Stimulated activated CD8-positive, alpha-beta memory T cell treated with anti-CD3 and anti-CD28 coated beads, Interleukin-12 subunit alpha, Interleukin-12 subunit beta, amount 100 ng/mL, for 24 hours (primary cell): ENCODE data around the gene SMNDC1.
"Not testable (repeated sequence)": the region's sequence is repeated elsewhere in the genome, so short reads cannot be mapped to it uniquely, and the experiment has no call there.

ENCODE experiments used
- DNase-seq: peaks from one replicate; pipeline ENCODE4 v3.0.0-alpha.2; 2020; ENCODE audit errors: extremely low read depth

Gene SMNDC1

DNA sequence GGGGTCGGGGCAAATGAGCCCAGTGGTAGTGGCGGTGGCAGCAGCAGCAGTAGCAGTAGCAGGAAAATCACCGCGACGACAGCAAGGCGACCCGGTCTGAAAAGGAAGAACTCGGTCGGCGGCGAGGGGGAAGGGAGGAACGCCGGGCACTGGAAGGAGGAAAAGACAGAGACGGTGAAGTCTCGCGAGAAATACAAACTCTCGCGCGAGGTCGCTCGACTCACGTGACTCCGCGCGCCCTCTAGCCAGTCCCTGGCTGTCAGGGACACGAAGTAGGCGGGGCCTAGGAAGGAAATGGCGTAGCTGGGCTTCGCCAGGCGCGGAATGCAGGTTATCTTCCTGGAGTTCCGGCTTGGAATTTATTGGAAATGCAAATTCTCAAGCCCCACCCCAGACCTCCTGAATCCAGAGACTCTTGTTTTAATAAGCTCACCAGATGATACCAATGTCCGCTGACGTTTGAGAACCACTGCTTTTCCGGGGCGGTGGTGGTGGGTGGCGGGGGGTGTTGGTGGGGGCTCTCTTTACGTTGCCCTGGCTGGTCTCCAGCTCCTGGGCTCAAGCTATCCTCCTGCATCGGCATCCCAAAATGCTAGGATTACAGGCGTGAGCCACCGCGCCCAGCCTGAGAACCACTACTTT is at the start of gene SMNDC1:
Gene SMNDC1, minus strand, starts transcription at position 141 of the 642 bp plus-strand sequence. CDS start 1,333 bp downstream, outside the sequence.
- DNase-seq = peak; percentile 82

DNA sequence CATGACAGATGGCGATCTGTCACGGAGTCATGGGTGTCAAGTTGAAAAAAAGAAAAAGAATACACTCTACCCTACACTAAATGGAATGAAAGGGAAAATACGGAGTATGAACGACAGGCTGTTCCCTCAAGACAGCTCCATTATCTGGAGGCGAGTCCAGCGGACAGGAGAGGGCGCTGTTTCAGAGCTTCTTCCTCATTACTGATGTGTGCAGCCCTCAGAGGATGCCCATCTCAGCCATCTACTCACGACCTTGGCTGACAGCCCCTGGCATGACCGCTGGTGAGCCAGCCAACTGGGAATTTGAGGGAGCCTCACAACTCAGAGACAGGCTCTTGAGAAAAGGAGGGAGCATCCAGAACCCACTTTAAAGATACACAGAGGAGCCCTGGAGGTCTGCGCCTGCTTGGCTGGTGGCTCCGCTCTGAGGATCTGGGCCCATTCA is 49.6 kb upstream of the SMNDC1 start:
- DNase-seq = peak; percentile 51

DNA sequence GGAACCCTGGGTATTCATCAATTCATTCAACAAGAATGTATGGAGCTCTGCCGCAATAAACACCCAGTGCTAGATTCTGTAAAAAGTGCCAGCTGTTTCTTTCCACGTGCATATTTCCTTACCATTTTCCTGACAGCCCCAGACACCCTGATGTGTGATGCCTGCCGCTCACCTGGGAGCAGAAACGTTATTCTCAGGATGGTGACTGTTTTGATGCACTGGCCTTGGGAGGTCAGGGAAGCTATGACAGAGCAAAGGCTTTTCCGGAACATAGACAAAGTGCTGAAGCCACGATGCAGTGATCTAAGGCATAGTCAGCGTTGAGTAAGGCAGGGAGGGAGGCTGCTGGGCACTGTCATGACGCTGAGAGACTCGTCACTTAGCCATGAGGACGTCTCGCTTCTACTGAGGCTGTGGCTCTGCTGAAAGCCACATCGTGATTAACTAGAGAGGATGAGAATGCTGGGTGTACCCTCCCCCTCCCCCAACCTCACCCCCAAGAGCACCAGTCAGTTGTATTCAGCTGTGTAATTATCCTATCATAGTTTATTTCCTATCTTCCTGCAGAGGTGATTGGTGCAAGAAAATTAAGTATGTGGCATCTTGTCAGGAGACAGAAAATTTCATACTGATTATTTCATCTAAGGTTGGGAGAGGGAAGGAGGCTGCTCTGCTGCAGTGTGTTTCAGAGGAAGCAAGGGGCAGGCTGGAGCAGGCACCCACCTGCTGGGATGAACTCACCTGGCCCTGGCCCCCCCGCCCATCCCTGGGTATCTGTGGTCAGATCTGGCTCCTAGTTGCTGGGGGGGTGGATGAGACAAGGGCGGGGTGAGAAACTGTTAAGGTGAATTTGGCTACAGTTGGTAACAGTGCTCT is 48.8 kb upstream of the SMNDC1 start:
- DNase-seq = peak; percentile 42

DNA sequence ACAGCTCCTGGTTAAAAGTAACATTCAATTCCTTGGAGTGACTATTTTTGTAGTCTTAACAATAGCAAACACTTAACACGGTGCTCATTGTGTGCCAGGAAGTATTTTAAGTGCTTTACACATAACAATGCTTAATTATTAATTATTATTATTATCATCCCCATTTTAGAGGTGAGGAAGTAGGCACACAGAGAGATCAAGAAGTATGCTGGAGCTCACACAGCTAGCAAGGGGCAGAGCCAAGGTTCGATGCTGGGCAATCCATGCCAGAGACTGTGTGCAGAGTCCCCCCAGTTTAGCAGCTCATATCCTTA is 48.2 kb upstream of the SMNDC1 start:
- no peak for DNase-seq

DNA sequence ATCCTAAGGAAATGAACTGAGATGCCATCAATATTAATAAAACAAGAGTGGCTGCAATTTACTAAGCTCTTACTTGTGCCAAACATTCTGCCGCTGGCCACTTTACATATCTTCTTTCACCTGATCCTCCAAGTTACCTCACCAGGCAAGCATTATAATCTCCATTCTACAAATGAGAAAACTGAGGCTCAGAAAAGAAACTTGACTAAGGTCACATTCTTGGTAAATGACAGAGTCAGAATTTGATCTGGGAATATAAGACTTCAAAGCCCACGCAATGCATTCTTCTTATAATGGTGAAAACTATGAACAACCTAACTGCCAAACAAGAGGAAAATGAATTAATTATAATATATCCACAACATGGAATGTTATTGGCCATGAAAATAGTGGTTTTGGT is 46.1 kb upstream of the SMNDC1 start:
- DNase-seq = no peak

DNA sequence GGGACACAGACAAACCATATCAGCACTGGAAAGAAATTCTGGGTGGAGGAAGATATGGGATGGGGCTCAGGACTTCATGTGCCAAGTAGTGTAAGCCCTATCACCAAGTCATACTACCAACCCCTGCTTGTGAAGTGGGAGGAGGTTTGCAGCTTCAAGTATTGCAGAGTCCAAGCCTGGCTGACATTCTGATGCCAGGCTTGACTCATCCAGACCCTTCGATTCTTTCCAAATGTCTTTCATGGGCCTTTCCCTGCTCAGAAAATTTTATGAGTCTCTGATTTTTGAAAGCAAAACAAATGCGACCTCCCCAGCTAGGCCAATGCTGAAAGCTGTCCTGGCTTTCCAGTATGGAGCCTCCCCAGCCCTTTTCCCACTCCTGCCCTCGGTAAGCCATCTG is 45.1 kb upstream of the SMNDC1 start:
- no peak for DNase-seq

DNA sequence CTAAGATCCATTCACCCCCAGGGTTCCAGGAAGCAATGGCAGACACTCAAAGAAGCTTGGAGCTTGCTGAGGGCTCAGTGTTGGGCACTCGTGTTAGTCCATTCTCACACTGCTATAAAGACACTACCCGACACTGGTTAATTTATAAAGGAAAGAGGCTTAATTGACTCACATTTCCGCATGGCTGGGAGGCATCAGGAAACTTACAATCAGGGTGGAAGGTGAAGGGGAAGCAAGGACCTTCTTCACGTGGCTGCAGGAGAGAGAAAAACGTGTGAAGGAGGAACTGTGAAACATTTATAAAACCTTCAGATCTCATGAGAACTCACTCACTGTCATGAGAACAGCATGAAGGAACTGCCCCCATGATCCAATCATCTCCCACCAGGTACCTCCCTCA is 44.7 kb upstream of the SMNDC1 start:
- no peak for DNase-seq

DNA sequence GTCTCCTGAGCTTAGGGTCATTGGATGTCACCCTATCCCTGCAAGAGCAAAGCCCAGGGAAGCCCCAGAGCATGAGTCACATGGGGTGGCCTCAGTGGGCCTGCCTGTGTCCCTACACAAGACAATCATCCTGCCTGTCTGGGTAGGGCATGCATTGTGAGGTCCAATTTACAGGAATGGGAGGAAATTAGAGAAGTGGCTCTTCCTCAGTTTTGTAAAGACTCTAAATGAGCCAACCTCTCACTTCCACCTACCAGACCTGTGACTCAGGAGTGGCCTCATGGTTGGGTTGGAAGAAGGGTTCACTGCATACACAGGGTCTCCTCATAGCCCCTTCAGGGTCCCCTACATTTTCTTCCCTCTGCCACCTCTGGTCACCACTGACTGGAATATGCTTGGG is 43.6 kb upstream of the SMNDC1 start:
- no peak for DNase-seq

DNA sequence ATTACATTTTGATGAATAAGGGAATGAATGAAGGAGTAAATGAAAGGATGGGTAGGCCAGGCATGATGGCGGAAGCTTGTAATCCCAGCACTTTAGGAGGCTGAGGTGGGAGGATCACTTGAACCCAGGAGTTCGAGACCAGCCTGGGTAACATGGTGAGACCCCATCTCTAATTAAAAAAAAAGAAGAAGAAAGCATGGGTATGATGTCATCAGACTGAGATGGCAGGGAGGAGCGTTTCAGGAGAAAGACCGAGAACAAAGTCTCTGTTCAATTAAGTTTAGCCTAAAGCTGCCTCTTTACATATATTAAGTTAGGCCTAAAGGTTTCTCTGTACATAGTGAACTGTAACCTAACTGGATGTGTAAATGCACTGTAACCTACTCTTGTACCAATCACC is 42.2 kb upstream of the SMNDC1 start:
- no peak for DNase-seq

DNA sequence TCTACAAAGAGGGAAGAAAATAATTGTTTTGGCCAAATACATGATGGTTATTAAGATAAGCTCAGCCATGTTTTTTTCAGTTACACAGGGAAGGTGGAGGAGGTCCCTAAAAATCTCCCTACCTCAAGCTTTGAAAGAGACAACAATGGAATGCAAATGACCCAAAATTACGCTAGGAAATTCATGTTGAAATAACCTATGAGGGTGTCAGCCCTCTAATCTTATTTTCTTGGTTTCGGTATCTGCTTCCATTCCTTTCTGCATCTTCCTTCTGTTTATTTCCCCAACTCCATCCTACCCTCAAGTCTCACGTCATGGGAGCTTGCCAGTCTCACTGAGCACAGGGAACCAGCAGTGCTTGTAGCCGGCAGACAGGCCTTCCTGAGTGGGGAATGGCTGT is 40.6 kb upstream of the SMNDC1 start:
- DNase-seq = no peak

DNA sequence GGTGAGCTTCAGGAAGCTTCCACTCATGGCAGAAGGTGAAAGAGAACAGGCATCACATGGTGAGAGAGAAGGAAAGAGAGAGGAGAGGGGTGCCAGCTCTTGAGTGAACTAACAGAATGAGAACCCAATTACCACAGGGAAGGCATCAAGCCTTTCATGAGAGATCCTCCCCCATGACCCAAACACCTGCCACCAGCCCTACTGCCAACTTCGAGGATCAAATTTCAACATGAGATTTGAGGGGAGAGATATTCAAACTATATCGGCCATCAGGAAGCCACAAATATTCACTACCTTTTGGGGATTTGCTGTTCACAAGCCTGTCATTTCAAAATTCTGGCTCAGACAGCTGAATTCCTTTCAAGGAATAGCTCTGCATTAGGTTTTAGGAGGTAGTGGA is 39.9 kb upstream of the SMNDC1 start:
- DNase-seq = no peak

DNA sequence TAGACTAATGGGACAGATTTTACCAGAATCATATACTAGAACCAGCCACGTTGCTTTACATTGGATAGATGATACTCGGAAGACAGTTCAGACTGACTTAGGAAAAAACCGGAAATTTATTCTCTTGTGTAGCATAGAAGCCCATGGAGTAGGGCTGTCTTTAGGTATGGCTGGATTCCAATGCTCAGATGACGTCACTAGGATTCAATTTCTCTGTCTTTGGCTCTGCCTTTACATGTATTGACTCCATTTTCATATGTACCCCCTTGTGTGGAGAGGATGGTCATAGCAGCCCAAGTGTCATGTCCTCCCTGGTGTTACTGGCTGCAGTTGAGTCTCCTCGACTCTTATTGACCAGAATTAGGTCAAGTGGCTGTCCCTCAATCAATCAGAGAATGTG is 39.2 kb upstream of the SMNDC1 start:
- DNase-seq = no peak

DNA sequence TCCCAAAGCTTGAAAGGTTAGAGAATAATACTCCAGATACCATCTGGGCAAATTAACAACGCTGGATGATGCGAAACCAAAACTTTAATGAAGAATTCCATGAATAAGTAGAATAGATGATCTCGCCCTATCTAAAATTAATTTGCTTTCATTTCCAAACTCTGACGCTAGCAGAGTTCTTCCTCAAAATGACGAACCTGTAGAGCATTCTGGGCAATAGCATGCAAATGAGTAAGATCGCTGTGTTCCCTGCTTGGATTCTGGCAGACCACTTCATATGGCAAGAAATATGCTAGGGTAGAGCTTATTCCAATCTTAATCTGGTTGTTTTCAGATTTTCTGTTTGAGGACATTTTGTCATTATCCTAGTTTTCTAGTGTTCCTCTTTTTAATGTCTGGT is 36.1 kb upstream of the SMNDC1 start:
- DNase-seq = no peak

DNA sequence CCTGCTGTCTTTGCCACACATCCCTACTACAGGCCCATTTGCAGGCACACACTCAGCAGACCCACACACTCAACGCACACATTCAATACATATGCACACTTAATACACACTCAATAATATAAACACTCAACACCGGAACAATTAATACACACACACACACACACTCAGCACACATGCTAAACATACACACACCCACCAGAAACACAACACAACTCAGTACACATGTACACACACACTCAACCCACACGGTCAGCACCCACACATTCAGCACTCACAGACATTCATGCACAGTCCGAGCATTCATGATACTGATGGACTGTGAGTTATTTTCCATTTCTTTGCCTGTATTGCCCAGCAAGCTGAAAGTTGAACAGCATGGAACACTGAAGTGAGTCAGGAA is 35.4 kb upstream of the SMNDC1 start:
- no peak for DNase-seq

DNA sequence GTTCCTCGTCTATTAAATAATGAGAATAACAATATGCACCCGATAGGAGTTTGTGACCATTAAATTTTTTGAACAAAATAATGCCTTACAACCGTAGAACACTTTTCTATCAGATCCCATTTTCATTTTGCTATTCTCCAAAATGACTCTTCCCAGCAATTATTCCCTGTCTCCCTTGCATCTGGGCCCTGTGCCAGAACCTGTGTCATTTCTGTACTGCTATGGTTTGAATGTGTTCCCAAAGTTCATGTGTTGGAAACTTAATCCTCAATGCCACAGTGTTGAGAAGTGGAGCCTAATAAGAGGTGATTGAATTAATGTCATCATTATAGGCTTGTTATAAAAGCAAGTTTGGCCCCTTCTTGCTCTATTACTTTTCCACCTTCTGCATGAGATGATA is 33.2 kb upstream of the SMNDC1 start:
- no peak for DNase-seq

DNA sequence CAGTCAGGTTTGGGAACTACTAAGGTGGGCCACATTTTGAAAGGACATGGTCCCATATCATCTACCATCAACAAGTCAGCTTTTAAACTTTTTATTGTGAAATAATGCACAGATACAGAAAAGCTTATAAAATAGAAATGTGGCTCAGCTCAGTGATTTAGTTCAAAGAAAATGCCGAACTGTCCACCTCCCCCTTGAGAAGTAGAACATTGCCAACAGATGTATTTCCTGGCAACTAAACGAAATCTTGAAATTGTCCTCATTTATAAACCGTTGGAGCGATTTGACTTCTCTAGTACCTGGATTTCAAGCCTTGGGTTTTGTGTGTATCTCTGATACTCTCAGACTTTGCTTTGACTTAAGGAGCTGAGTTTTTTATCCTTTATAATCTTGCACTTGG is 32.7 kb upstream of the SMNDC1 start:
- no peak for DNase-seq

DNA sequence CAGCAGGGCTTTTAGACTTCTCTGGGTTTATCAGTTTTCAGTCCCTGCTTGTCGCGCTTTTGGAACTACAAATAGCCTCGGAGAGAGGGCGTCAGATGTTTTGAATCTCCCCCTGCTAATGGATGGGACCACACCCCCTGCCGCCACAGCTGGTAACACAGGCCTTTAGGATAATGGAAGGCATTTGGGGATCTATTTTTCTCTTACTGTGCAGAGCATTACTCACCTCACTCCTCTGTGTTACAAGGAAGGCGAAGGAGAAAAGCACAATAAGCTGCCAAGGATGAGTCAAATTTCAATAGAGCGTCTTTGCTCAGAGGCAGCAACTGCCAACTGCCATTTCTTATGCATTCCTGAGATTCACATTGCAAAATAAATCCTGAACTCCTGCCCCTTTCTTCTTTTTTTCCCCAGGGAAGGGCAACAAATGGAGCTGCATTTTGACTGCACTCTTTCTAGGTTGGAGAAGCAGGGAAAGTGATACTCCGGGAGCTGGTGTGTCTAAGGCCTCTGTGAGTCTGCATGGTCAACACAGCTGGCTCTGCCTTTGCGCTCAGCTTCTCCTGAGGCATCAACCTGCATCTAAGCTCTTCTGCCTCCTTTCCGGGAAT is 31.5 kb upstream of the SMNDC1 start:
- DNase-seq = no peak

DNA sequence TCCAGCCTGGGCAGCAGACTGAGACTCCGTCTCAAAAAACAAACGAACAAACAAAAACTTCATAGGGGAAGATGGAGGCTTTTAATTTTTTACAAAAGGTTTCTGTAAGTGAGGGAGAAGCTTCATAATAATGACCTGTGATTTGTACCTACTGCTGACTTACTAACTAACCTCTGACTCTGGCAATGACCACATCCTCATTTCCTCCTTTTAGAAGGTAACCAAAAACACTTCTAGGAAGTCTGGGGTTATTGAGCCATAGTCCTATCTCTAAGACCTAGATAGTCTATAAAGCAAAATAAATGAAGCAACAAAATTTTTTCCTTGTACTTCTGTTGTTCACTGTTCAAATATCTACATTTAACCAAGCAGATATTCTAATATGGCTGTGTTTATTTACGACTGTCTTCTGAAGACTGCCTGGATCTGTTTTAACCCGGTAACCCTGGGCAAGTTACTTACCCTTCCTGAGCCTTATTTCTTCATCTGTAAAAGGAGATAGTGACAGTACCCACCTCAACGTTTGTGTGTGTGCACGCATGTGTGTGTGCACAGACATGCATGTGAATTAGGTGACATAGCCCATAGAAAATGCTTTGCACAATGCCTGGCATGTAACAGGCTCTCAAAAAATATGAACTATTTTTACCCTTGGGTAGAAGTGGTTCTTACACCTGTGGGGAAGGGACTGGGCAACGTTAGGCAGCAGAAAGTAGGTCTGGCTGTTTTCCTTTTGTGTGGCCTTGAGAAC is 30.8 kb upstream of the SMNDC1 start:
- no peak for DNase-seq

DNA sequence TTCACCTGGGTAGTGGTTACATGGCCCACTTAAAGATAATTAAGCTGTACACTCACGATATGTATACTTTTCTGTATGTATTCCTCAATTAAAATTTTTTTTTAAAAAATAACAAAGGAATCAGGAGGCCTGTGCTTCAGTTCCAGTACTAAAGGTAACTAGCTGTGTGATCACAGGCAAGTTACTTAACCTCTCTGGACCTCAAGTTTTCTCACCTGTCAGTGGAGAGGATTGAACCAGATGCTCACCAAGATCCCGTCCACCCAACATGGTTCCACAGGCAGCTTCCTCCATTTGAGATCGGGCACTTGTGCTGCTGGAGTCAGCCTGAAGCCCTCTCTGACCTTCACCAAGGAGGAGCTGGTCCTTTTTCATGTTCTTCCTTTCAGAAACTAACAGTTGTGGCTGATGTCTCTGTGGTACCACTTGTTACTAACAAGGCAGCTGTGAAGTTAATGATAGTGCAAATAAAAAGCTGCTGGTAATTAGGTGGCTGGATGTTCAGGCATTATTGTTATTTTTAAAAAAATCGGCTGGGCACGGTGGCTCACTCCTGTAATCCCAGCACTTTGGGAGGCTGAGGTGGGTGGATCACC is 29.4 kb upstream of the SMNDC1 start:
- no peak for DNase-seq

DNA sequence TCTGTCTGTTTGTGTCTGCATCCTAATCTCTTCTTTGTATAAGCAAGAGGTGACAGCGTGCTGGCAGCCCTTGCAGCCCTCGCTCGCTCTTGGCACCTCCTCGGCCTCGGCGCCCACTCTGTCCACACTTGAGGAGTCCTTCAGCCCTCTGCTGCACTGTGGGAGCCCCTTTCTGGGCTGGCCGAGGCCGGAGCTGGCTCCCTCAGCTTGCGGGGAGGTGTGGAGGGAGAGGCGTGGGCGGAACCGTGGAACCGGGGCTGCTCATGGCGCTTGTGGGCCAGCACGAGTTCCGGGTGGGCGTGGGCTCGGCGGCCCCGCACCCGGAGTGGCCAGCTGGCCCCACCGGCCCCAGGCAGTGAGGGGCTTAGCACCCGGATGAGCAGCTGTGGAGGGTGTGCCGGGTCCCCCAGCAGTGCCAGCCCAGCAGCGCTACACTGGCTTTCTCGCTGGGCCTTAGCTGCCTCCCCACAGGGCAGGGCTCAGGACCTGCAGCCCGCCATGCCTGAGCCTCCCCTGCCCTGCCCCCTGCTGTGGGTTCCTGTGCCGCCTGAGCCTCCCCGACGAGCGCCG is 26.6 kb upstream of the SMNDC1 start:
- not testable (repeated sequence) for DNase-seq

DNA sequence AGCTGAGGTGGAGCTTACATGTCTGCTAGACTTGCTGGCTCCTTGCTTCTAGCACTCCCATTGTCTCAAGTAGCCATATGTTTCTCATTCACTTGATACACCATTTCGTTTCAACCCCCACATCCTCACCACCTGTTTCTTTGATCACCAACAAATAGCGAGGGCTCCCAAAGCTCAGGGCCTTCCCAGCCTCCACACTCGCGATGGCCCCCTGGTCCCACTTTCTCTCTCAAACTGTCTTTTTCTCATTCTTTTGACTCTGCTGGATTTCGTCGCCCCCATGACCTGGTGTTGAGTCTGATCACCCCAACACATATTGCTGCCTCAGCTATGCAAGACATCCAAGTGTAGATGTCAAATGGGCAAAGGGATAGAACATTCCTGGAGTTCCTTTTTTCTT is 26.0 kb upstream of the SMNDC1 start:
- DNase-seq = no peak
